Measurements from ENCODE around the gene GRID2. TPM values are rescaled to one million over a fixed set of nuclear protein-coding genes. Genes with fewer than 3 reads are reported as not detected.

GRID2 gene
- polyA plus RNA-seq, 1 donor from 2014 or later, result 14.9 TPM

DNA sequence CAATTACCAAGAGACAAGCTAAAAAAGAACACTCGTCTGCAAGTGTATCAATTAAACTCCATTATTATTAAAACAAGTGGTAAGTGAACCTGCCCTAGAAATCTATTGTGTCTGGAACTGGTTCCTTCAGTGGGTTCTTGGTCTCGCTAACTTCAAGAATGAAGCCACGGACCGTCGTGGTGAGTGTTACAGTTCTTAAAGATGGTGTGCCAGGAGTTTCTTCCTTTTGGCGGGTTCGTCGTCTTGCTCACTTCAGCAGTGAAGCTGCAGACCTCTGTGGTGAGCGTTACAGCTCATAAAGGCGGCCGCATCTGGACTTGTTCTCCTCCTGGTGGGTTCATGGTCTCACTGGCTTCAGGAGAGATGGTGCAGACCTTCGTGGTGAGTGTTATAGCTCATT, 231.8 kb downstream of the GRID2 start:
- Histone ChIP-seq H3K9me3 (ENCODE audit: low read length) (no peaks in the 10 kb centered on the region), H3K27ac (ENCODE audit: low read length) (no peak overlapping the region), H3K9me2 (ENCODE audit: insufficient read depth, low read length) (no peaks in the 10 kb centered on the region), H3K4me2 (ENCODE audit: low read length) (no peak overlapping the region), H3F3A (ENCODE audit: insufficient read depth, low read length, poor library complexity, severe bottlenecking) (no peaks in the 10 kb centered on the region), H3K4me3 (ENCODE audit: low read length) (no peak overlapping the region), H3K79me2 (replicated peaks; ENCODE audit: insufficient read depth, low read length) (no peaks in the 10 kb centered on the region), H2AFZ (ENCODE audit: low read depth, low read length) (no peak overlapping the region), H3K27me3 (ENCODE audit: insufficient read depth, low read depth, low read length) (no peaks in the 10 kb centered on the region), H3K9ac (ENCODE audit: low read length) (no peak overlapping the region), H3K36me3 (ENCODE audit: insufficient read depth, low read length) (no peaks in the 10 kb centered on the region), H4K20me1 (ENCODE audit: insufficient read depth) (no peaks in the 10 kb centered on the region)
- TF ChIP-seq, protein P1, sequence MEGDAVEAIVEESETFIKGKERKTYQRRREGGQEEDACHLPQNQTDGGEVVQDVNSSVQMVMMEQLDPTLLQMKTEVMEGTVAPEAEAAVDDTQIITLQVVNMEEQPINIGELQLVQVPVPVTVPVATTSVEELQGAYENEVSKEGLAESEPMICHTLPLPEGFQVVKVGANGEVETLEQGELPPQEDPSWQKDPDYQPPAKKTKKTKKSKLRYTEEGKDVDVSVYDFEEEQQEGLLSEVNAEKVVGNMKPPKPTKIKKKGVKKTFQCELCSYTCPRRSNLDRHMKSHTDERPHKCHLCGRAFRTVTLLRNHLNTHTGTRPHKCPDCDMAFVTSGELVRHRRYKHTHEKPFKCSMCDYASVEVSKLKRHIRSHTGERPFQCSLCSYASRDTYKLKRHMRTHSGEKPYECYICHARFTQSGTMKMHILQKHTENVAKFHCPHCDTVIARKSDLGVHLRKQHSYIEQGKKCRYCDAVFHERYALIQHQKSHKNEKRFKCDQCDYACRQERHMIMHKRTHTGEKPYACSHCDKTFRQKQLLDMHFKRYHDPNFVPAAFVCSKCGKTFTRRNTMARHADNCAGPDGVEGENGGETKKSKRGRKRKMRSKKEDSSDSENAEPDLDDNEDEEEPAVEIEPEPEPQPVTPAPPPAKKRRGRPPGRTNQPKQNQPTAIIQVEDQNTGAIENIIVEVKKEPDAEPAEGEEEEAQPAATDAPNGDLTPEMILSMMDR (IDR thresholded peaks at IDR 0.05; ENCODE audit: poor library complexity, severe bottlenecking), result no peak
- TF ChIP-seq TAF1 (IDR thresholded peaks at IDR 0.05; ENCODE audit: low read depth) (no peak), EZH2 (IDR thresholded peaks at IDR 0.05; ENCODE audit: borderline replicate concordance, insufficient read depth, low read length, poor library complexity, severe bottlenecking) (no peak), RAD21 (conservative IDR thresholded peaks at IDR 0.05) (no peak), SMC3 (conservative IDR thresholded peaks at IDR 0.05; ENCODE audit: poor library complexity) (no peak), EP300 (conservative IDR thresholded peaks at IDR 0.05; ENCODE audit: poor library complexity, severe bottlenecking) (no peak), MXI1 (conservative IDR thresholded peaks at IDR 0.05; ENCODE audit: poor library complexity, severe bottlenecking) (no peak), POLR2AphosphoS5 (IDR thresholded peaks at IDR 0.05) (no peak)
- TF ChIP-seq, protein P2, sequence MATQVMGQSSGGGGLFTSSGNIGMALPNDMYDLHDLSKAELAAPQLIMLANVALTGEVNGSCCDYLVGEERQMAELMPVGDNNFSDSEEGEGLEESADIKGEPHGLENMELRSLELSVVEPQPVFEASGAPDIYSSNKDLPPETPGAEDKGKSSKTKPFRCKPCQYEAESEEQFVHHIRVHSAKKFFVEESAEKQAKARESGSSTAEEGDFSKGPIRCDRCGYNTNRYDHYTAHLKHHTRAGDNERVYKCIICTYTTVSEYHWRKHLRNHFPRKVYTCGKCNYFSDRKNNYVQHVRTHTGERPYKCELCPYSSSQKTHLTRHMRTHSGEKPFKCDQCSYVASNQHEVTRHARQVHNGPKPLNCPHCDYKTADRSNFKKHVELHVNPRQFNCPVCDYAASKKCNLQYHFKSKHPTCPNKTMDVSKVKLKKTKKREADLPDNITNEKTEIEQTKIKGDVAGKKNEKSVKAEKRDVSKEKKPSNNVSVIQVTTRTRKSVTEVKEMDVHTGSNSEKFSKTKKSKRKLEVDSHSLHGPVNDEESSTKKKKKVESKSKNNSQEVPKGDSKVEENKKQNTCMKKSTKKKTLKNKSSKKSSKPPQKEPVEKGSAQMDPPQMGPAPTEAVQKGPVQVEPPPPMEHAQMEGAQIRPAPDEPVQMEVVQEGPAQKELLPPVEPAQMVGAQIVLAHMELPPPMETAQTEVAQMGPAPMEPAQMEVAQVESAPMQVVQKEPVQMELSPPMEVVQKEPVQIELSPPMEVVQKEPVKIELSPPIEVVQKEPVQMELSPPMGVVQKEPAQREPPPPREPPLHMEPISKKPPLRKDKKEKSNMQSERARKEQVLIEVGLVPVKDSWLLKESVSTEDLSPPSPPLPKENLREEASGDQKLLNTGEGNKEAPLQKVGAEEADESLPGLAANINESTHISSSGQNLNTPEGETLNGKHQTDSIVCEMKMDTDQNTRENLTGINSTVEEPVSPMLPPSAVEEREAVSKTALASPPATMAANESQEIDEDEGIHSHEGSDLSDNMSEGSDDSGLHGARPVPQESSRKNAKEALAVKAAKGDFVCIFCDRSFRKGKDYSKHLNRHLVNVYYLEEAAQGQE (IDR thresholded peaks at IDR 0.05; ENCODE audit: borderline replicate concordance), result no peak

- Histone ChIP-seq H3K9me3 (ENCODE audit: low read length) (no peaks in the 10 kb centered on the region), H3K4me3 (ENCODE audit: low read length) (no peak overlapping the region), H3F3A (ENCODE audit: insufficient read depth, low read length, poor library complexity, severe bottlenecking) (no peaks in the 10 kb centered on the region), H3K27me3 (ENCODE audit: insufficient read depth, low read depth, low read length) (no peaks in the 10 kb centered on the region), H3K79me2 (replicated peaks; ENCODE audit: insufficient read depth, low read length) (no peaks in the 10 kb centered on the region), H3K9ac (ENCODE audit: low read length) (no peak overlapping the region), H3K36me3 (ENCODE audit: insufficient read depth, low read length) (no peaks in the 10 kb centered on the region), H2AFZ (ENCODE audit: low read depth, low read length) (no peak overlapping the region), H3K4me2 (ENCODE audit: low read length) (no peak overlapping the region), H4K20me1 (ENCODE audit: insufficient read depth) (no peaks in the 10 kb centered on the region), H3K27ac (ENCODE audit: low read length) (no peak overlapping the region), H3K9me2 (ENCODE audit: insufficient read depth, low read length) (no peaks in the 10 kb centered on the region)
- TF ChIP-seq SMC3 (conservative IDR thresholded peaks at IDR 0.05; ENCODE audit: poor library complexity), result no peak
- TF ChIP-seq EP300 (conservative IDR thresholded peaks at IDR 0.05; ENCODE audit: poor library complexity, severe bottlenecking), result no peak
These were observed 247.8 kb downstream of the GRID2 start for GRCh38 chr4:92551616-92552015.

- no peak for TF ChIP-seq MXI1 (conservative IDR thresholded peaks at IDR 0.05; ENCODE audit: poor library complexity, severe bottlenecking)
- TF ChIP-seq EP300 (conservative IDR thresholded peaks at IDR 0.05; ENCODE audit: poor library complexity, severe bottlenecking), result no peak
- no peak for TF ChIP-seq SMC3 (conservative IDR thresholded peaks at IDR 0.05; ENCODE audit: poor library complexity)
- TF ChIP-seq POLR2AphosphoS5 (IDR thresholded peaks at IDR 0.05), result no peak
- TF ChIP-seq, protein P2 (IDR thresholded peaks at IDR 0.05; ENCODE audit: borderline replicate concordance), result no peak
- TF ChIP-seq EZH2 (IDR thresholded peaks at IDR 0.05; ENCODE audit: borderline replicate concordance, insufficient read depth, low read length, poor library complexity, severe bottlenecking), result no peak
- no peak for TF ChIP-seq RAD21 (conservative IDR thresholded peaks at IDR 0.05)
- Histone ChIP-seq H3K9me2 (ENCODE audit: insufficient read depth, low read length) (no peaks in the 10 kb centered on the region), H3K4me3 (ENCODE audit: low read length) (no peak overlapping the region), H3K27ac (ENCODE audit: low read length) (no peak overlapping the region), H4K20me1 (ENCODE audit: insufficient read depth) (no peaks in the 10 kb centered on the region), H3K36me3 (ENCODE audit: insufficient read depth, low read length) (no peaks in the 10 kb centered on the region), H3K4me2 (ENCODE audit: low read length) (no peak overlapping the region), H3K9me3 (ENCODE audit: low read length) (no peaks in the 10 kb centered on the region), H3K79me2 (replicated peaks; ENCODE audit: insufficient read depth, low read length) (no peaks in the 10 kb centered on the region), H2AFZ (ENCODE audit: low read depth, low read length) (no peak overlapping the region), H3F3A (ENCODE audit: insufficient read depth, low read length, poor library complexity, severe bottlenecking) (no peaks in the 10 kb centered on the region), H3K27me3 (ENCODE audit: insufficient read depth, low read depth, low read length) (no peaks in the 10 kb centered on the region), H3K9ac (ENCODE audit: low read length) (no peak overlapping the region)
These were observed 262.5 kb downstream of the GRID2 start for GRCh38 chr4:92566269-92566668.

Data from neural cell (in vitro differentiated cells).